OCI-LY3 (cell line): ENCODE results near the gene ERF.
A peak's percentile ranks its signal among the peaks of the same experiment; 100 is the strongest.

Source experiments
- H2AFZ ChIP-seq: fragments of 200-600, 300-600 bp; shearing (Covaris generic); 2 replicates; pipeline ENCODE4 v1.6.0; 2014; ENCODE audit warnings: antibody characterized with exemption, low read depth, low read length
- H3K27ac ChIP-seq: fragments of 200-600, 300-600 bp; sonication (generic); 2 replicates; pipeline ENCODE4 v1.5.1; 2014; ENCODE audit warnings: mild to moderate bottlenecking, low read length, moderate library complexity, mixed read lengths
- H3K27me3 ChIP-seq: fragments of 200-600, 300-600 bp; sonication (generic); 2 replicates; pipeline ENCODE4 v1.6.1; 2014; ENCODE audit warnings: low read depth, low read length, mixed read lengths
- H3K36me3 ChIP-seq: fragments of 200-600, 300-600 bp; sonication (generic); replicated peaks from 2 replicates; pipeline ENCODE3; 2014; ENCODE audit warnings: low read depth, low read length, mixed read lengths
- H3K4me1 ChIP-seq: fragments of 300-600, 200-600 bp; sonication (generic); 2 replicates; pipeline ENCODE4 v1.6.1; 2014; ENCODE audit warnings: low read length, mixed read lengths
- H3K4me2 ChIP-seq: fragments of 200-600, 300-600 bp; sonication (generic); 2 replicates; pipeline ENCODE4 v1.6.1; 2014; ENCODE audit warnings: low read length, mixed read lengths
- H3K4me3 ChIP-seq: fragments of 300-600, 200-600 bp; sonication (generic); 2 replicates; pipeline ENCODE4 v1.5.1; 2014; ENCODE audit warnings: antibody characterized with exemption, mild to moderate bottlenecking, low read length, moderate library complexity
- H3K79me2 ChIP-seq: fragments of 300-600, 200-600 bp; shearing (Covaris generic); 2 replicates; pipeline ENCODE4 v1.6.1; 2014; ENCODE audit warnings: mild to moderate bottlenecking, low read length, mixed read lengths
- H3K9ac ChIP-seq: fragments of 300-600, 200-600 bp; shearing (Covaris generic); 2 replicates; pipeline ENCODE4 v1.6.0; 2014; ENCODE audit warnings: mild to moderate bottlenecking, low read length, moderate library complexity
- H3K9me3 ChIP-seq: fragments of 200-600, 300-600 bp; shearing (Covaris generic); 2 replicates; pipeline ENCODE4 v1.6.1; 2014; ENCODE audit warnings: low read length, mixed read lengths; ENCODE audit not compliant: insufficient read depth
- H4K20me1 ChIP-seq: fragments of 200-600, 300-600 bp; sonication (generic); 2 replicates; pipeline ENCODE4 v1.6.1; 2016; ENCODE audit warnings: low read length, mixed read lengths; ENCODE audit not compliant: insufficient read depth
- EZH2phosphoT487 ChIP-seq: fragments of 200-600 bp; shearing (Covaris generic); IDR thresholded peaks from 2 replicates; pipeline ENCODE4 v1.6.1; 2018; ENCODE audit warnings: antibody characterized with exemption, mixed run types, low read depth
- TF ChIP-seq, protein P1 (sequence below): fragments of 200-600, 300-600 bp; sonication (generic); IDR thresholded peaks from 2 replicates; pipeline ENCODE4 v1.5.1; 2014; ENCODE audit warnings: antibody characterized with exemption, low read length, low read depth

Gene ERF

DNA sequence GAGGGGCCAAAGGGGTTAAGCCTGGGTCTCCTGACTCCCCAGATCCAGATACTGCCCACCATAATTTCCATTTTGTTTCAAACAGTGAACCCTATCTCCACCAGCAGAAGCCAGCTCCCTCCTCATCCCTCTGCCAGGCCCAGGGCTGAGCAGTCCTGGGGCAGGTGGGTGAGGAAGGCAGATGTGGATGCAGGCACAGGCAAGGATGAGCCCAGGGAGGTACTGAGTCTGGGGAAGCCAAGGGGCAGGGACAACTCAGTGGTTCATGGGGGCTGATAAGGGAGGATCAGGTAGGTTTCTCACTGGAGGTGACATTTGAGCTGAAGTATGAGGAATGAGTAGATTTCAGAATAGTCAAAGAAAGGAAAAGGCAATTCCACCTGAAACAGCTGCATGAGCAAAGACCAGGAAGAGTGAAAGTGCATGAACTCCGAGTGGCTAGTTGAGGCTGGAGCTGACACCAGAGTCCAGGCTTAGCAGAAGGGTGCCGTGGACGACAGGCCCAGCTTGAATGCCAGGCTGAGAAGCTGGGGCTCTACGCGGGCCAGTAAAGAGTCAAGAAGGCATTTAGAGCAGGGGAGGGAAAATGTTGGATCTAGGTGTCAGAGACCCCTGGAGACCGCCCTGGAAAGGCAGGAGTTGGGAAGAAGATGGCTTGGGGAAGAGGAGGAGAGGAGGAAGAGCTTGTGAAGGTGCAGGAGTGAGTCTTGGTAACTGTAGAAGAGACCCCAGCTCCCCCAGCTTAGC, 24.4 kb upstream of the ERF start:
- Histone ChIP-seq H3K79me2 (peaks cover 6% of the 10 kb centered on the region; the same call in 1 of the 2 replicates), H3K27me3 (no peaks in the 10 kb centered on the region), H3K9me3 (no peaks in the 10 kb centered on the region), H4K20me1 (no peaks in the 10 kb centered on the region), H2AFZ (no peak overlapping the region), H3K4me2 (peak overlapping the region; percentile 96), H3K27ac (peak overlapping the region; percentile 81), H3K9ac (peak overlapping the region; percentile 95), H3K36me3 (peaks cover 9% of the 10 kb centered on the region), H3K4me3 (peak overlapping the region; percentile 85), H3K4me1 (peaks cover 44% of the 10 kb centered on the region)
- TF ChIP-seq, protein P1, sequence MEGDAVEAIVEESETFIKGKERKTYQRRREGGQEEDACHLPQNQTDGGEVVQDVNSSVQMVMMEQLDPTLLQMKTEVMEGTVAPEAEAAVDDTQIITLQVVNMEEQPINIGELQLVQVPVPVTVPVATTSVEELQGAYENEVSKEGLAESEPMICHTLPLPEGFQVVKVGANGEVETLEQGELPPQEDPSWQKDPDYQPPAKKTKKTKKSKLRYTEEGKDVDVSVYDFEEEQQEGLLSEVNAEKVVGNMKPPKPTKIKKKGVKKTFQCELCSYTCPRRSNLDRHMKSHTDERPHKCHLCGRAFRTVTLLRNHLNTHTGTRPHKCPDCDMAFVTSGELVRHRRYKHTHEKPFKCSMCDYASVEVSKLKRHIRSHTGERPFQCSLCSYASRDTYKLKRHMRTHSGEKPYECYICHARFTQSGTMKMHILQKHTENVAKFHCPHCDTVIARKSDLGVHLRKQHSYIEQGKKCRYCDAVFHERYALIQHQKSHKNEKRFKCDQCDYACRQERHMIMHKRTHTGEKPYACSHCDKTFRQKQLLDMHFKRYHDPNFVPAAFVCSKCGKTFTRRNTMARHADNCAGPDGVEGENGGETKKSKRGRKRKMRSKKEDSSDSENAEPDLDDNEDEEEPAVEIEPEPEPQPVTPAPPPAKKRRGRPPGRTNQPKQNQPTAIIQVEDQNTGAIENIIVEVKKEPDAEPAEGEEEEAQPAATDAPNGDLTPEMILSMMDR, result no peak
- TF ChIP-seq EZH2phosphoT487, result no peak

DNA sequence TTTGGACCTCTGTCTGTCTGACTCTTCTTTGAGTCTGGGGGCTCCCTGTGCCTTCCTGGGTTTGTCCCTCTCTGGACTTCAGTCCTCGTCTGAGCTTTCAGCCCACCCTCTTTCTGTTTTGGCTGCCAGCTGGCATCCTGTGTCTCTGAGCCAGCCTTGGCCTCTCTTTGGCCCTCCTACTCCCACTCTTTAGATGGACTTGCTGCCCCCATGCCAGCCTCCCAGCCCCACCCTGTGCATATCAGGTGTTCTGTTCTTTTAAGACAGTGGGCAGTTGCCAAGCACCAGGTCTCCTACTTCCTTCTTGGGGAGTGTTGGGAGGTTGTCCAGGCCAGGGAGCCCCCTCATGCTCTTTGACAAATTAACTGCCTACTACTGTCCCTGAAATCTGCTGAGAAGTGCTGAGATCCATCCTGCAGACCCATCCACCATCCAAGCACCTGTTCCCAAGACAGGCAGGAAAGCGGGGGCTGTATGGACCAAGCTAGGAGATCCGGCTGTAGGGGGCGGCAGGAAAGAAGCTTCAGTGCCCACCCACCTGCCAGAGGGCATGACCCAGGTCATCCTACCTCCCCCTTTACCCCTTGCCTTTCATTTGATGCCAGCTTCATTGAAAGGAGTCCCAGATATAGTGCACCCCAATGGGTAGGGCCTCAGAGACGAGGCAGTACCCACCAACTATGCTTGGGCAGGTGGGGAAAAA, 23.7 kb upstream of the ERF start:
- H3K4me2 ChIP-seq, result peak overlapping the region; percentile 96
- H3K27me3 ChIP-seq, result no peaks in the 10 kb centered on the region
- no peak overlapping the region for H3K4me3 ChIP-seq
- H3K27ac ChIP-seq, result no peak overlapping the region
- H3K9me3 ChIP-seq, result no peaks in the 10 kb centered on the region
- 0 out of 2 replicates have a peak overlapping the region, but pooled peaks have one; percentile 95 for H3K9ac ChIP-seq
- peaks cover 44% of the 10 kb centered on the region for H3K4me1 ChIP-seq
- H2AFZ ChIP-seq, result no peak overlapping the region
- H3K36me3 ChIP-seq, result peaks cover 16% of the 10 kb centered on the region
- H4K20me1 ChIP-seq, result no peaks in the 10 kb centered on the region
- TF ChIP-seq, protein P1, result no peak
- TF ChIP-seq EZH2phosphoT487, result no peak
- peaks cover 6% of the 10 kb centered on the region; the same call in 1 of the 2 replicates for H3K79me2 ChIP-seq

DNA sequence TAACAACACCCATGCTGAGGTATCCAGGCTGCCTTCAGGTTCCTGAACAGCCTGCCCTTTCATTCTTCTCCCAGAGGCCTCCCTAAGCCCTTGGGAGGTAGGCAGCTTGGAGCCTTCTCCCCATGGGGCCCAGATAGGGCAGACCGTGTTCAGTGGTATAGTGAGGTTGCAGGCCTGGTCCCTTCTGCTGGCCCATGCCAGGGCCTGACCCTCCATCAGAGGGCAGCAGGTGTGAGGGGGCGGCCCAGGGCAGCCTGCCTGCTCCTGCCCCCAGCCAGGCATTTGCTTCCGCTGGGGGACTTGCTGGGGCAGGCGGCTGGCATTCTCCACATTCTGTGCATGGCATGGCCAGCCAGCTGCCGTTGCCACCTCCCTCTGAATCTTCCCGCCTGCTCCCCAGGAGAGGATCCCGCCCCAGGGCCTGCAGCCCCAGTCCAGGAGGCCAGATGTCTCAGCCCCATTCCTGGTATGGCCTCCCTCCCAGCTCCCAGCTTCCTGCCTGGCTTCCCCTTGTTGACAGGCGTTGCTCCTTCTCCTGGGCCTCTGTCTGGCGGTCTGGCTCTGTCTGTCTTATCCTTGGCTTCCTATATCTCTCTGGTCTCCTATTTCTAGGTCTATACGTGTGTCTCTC, 23.0 kb upstream of the ERF start:
- Histone ChIP-seq H3K27me3 (no peaks in the 10 kb centered on the region), H3K9me3 (no peaks in the 10 kb centered on the region), H3K4me2 (no peak overlapping the region), H4K20me1 (no peaks in the 10 kb centered on the region), H3K4me1 (peaks cover 40% of the 10 kb centered on the region), H3K79me2 (peaks cover 6% of the 10 kb centered on the region; the same call in 1 of the 2 replicates), H3K36me3 (peaks cover 17% of the 10 kb centered on the region), H3K4me3 (no peak overlapping the region), H3K27ac (no peak overlapping the region), H3K9ac (no peak overlapping the region), H2AFZ (no peak overlapping the region)
- TF ChIP-seq, protein P1, result no peak
- TF ChIP-seq EZH2phosphoT487, result no peak

DNA sequence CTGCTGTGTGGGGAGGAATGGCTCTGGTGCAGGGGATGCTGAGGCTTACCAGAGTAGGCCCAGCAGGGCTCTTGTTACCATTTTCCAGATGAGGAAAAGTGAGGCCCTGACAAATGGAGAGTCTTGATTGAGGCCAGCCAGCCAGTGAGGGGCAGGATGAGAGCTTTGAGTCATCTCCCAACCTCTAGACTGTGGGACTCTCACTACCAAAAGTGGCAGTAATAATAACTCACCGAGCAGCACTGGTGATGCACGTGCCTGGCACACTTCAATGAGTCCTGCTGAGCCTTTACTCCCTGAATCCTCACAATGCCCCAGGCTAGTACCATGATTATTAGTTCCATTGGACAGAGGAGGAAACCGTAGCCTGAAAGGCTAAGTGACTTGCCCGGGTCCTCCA, 21.9 kb upstream of the ERF start:
- peaks cover 30% of the 10 kb centered on the region for H3K4me1 ChIP-seq
- peaks cover 7% of the 10 kb centered on the region; the same call in 1 of the 2 replicates for H3K79me2 ChIP-seq
- TF ChIP-seq, protein P1, result no peak
- TF ChIP-seq EZH2phosphoT487, result no peak
- no peak overlapping the region for H2AFZ ChIP-seq
- no peak overlapping the region for H3K4me3 ChIP-seq
- no peaks in the 10 kb centered on the region for H3K9me3 ChIP-seq
- H3K9ac ChIP-seq, result no peak overlapping the region
- H4K20me1 ChIP-seq, result no peaks in the 10 kb centered on the region
- peak overlapping the region; percentile 26; the same call in 1 of the 2 replicates for H3K27ac ChIP-seq
- no peaks in the 10 kb centered on the region for H3K27me3 ChIP-seq
- H3K36me3 ChIP-seq, result peaks cover 17% of the 10 kb centered on the region
- H3K4me2 ChIP-seq, result peak overlapping the region; percentile 14
